ENCODE measurements around the gene MND1. TPM values are rescaled to one million over a fixed set of nuclear protein-coding genes. Genes with fewer than 3 reads are reported as not detected.
"Not testable (repeated sequence)": the region's sequence is repeated elsewhere in the genome, so short reads cannot be mapped to it uniquely, and the experiment has no call there.

Gene MND1
- total RNA-seq, 1 donor, result 0.52 TPM

DNA sequence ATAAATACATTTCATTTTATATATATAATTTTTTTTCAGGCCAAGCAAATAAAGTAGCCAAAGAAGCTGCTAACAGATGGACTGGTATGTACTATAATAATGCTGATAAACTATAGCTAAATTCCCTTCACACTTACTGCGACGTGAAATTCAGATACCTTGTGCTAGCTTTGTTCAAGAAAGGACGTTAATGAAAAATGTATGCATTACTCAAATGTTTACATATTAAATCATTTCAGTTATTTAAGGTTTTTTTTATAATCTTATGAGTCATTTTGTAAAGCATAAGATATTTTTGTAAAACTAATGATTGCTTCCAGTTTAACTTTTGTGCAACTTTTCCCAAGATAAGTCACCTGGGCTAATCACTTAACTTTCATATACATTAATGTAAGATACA is 64.4 kb downstream of the MND1 start:
- Histone ChIP-seq H3K4me3 (ENCODE audit: low read length) (no peak overlapping the region), H3K27me3 (ENCODE audit: insufficient read depth, low read length) (no peaks in the 10 kb centered on the region), H3K4me1 (ENCODE audit: insufficient read depth, low read length) (no peaks in the 10 kb centered on the region), H3K9me3 (ENCODE audit: low read depth, low read length) (no peaks in the 10 kb centered on the region)

DNA sequence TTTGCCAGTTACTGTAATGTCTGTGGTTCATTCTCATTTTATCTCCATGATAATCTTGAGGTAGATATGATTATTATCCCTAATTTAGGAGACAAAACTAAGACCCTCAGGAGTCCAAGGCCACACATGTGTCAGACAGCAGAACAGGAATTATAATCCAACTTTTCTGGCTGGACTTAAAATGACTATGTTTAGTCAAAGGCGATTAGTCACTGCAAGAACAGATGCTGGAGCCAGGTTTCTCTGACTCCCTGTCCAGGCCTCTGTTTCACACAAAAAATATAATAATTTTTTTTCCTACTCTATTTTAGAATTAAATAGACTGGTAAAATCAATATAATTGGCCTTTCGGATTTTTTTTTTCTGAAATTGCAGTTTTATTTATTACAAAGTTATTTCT is 64.9 kb downstream of the MND1 start:
- H3K4me1 ChIP-seq (ENCODE audit: insufficient read depth, low read length), result no peaks in the 10 kb centered on the region
- H3K4me3 ChIP-seq (ENCODE audit: low read length), result no peak overlapping the region
- H3K27me3 ChIP-seq (ENCODE audit: insufficient read depth, low read length), result no peaks in the 10 kb centered on the region
- H3K9me3 ChIP-seq (ENCODE audit: low read depth, low read length), result no peaks in the 10 kb centered on the region

DNA sequence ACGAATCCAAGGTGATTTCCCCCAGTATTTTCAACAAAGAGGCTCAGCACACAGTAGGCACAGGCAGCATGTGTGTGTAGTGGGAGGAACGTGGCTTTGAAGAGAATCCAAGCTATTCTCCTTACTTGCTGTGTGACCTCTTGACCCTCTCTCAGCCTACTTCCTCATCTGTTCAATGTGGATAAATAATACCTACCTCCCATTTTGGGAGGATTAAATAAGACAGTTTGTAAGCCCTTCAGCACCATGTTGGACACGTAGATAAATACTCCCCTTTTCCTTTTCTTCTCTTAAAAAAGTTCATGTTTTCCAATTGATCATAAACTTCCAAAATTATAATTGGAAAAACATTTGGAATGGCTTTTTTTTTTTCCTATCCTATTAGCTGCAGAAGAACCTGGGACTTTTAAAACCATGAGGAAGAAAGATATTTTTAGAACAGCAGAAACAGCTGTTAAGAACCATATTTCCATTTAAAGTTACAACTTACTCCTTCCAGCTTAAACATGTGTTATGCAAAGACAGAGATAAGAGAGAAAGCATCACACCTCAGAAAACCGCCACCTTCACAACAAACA is 65.5 kb downstream of the MND1 start:
- Histone ChIP-seq H3K4me1 (ENCODE audit: insufficient read depth, low read length) (no peaks in the 10 kb centered on the region), H3K4me3 (ENCODE audit: low read length) (no peak overlapping the region), H3K9me3 (ENCODE audit: low read depth, low read length) (no peaks in the 10 kb centered on the region), H3K27me3 (ENCODE audit: insufficient read depth, low read length) (no peaks in the 10 kb centered on the region)

DNA sequence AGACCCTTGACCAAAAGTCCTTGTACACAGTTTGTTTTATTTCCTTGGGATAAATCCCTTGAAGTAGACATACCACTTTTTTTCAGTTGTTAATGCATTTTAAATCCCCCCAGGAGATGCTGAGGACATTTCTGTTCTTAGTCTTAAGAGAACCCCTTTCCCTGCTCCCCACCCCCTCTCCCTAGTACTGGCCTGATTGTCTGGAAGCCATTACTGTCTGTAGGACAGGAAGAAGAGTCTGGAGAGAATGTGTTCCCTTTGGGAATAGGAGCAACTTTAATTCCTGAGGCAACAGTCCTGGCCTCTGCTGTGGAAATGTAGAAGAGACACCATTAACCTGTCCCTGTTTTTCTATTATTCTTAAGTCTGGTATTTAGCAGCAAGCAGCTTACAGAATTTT is 69.4 kb downstream of the MND1 start:
- H3K9me3 ChIP-seq (ENCODE audit: low read depth, low read length), result no peaks in the 10 kb centered on the region
- no peaks in the 10 kb centered on the region for H3K4me1 ChIP-seq (ENCODE audit: insufficient read depth, low read length)
- H3K27me3 ChIP-seq (ENCODE audit: insufficient read depth, low read length), result no peaks in the 10 kb centered on the region
- H3K4me3 ChIP-seq (ENCODE audit: low read length), result no peak overlapping the region

DNA sequence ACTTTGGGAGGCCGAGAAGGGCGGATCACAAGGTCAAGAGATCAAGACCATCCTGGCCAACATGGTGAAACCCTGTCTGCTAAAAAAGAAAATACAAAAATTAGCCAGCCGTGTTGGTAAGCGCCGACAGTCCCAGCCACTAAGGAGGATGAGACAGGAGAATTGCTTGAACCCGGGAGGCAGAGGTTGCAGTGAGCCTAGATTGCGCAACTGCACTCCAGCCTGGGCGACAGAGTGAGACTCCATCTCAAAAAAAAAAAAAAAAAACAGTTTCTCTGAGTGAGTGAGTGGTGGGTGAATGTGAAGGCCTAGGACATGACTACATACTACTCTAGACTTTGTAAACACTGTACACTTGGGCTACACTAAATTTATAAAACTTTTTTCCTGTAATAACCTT is 72.0 kb downstream of the MND1 start:
- not testable (repeated sequence) for H3K27me3 ChIP-seq (ENCODE audit: insufficient read depth, low read length); H3K4me1 ChIP-seq (ENCODE audit: insufficient read depth, low read length); H3K9me3 ChIP-seq (ENCODE audit: low read depth, low read length); H3K4me3 ChIP-seq (ENCODE audit: low read length)

DNA sequence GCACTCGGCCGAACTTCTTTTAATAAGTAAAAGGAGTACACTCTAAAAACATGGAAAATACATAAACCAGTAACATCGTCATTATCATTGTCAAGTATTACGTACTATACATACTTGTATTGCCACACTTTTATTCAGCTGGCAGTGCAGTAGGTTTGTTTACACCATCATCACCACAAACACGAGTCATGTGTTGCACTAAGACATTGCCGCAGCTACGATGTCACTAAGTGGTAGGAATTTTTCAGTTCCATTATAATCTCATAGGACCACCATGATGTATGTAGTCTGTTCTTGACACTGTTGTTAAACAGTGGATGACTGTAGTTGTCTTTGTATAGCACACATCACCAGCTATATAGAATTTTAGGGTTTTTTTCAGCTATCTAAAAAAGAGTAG is 73.6 kb downstream of the MND1 start:
- Histone ChIP-seq H3K4me3 (ENCODE audit: low read length) (no peak overlapping the region), H3K4me1 (ENCODE audit: insufficient read depth, low read length) (peaks cover 4% of the 10 kb centered on the region), H3K27me3 (ENCODE audit: insufficient read depth, low read length) (no peaks in the 10 kb centered on the region), H3K9me3 (ENCODE audit: low read depth, low read length) (no peaks in the 10 kb centered on the region)

DNA sequence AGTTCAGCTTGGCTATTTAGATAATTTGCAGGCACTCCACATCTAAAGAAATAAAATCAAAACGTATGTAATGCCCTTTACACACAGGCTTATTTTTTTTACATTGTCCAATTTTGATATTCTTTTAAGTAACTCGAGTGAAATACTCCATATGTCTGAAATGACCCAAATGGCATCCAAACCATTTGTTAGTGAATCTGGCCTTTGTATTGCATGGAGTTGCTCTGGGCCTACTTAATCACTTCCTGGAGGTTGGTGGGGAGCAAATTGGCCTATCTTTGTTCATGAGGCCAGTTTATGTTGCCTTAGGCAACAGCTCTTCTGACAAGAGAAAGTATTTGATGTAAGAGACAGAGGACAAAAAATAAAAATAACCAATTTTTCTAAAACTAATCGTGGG is 74.1 kb downstream of the MND1 start:
- H3K4me3 ChIP-seq (ENCODE audit: low read length), result no peak overlapping the region
- no peaks in the 10 kb centered on the region for H3K9me3 ChIP-seq (ENCODE audit: low read depth, low read length)

DNA sequence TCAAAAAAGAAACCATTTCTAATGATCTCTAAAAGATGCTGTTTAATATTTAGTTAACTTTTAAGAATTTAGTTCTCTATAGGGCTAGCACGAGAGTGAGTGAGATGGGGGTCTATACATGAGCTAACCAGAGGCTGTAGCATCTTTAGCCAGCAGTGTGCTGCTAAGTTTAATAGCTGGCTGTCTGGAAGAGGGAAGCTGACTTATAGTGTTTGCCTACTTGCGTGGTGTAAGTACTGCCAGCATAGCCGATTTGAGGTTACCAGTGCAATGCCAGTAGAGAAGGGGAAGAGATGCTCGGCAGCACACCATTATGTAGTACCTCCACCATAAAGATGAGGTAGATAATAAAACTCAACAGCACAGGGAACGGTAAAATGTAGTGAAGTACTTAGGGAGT is 74.5 kb downstream of the MND1 start:
- no peaks in the 10 kb centered on the region for H3K9me3 ChIP-seq (ENCODE audit: low read depth, low read length)
- H3K4me1 ChIP-seq (ENCODE audit: insufficient read depth, low read length), result peaks cover 4% of the 10 kb centered on the region
- H3K4me3 ChIP-seq (ENCODE audit: low read length), result no peak overlapping the region
- no peaks in the 10 kb centered on the region for H3K27me3 ChIP-seq (ENCODE audit: insufficient read depth, low read length)

More for the DNA sequence above, 74.1 kb downstream of the MND1 start:
- no peaks in the 10 kb centered on the region for H3K27me3 ChIP-seq (ENCODE audit: insufficient read depth, low read length)
- H3K4me1 ChIP-seq (ENCODE audit: insufficient read depth, low read length), result peaks cover 4% of the 10 kb centered on the region

DNA sequence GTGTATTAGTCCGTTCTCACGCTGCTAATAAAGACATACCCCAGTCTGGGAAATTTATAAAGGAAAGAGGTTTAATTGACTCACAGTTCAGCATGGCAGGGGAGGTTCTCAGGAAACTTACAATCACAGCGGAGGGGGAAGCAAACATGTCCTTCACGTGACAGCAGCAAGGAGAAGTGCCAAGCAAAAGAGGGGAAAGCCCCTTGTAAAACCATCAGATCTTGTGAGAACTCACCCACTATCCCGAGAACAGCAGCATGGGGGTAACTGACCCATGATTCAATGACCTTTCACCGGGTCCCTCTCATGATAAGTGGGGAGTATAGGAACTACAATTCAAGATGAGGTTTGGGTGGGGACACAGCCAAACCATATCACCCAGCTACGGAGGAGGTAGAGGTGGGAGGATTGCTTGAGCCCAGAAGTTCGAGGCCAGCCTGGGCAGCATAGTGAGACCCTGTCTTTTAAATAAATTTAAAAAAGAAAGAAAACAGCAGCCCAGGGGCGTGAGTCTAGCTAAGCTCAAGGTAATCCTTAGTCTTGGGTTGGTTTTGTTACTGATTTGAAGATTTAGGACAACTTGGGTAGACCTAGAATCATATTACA is 75.3 kb downstream of the MND1 start:
- H3K9me3 ChIP-seq (ENCODE audit: low read depth, low read length), result no peaks in the 10 kb centered on the region
- H3K4me1 ChIP-seq (ENCODE audit: insufficient read depth, low read length), result peaks cover 4% of the 10 kb centered on the region
- no peak overlapping the region for H3K4me3 ChIP-seq (ENCODE audit: low read length)
- H3K27me3 ChIP-seq (ENCODE audit: insufficient read depth, low read length), result no peaks in the 10 kb centered on the region

DNA sequence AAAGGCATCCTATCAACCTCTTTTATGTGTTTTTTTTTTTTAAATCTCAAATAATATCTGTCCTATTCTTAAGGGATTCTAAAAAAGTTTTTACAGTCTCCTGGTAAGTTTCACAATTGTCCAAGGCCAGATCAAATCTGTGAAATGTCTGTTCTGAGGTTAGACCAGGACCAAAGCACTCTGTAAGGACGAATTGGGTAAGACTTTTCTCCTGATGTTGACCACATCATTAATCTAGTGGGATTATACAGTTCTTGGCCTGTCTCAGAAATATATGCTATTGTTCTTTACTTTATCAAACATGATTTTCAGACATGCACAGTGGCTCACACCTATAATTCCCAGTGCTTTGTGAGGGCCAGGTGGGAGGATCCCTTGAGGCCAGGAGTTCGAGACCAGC is 75.9 kb downstream of the MND1 start:
- Histone ChIP-seq H3K4me3 (ENCODE audit: low read length) (no peak overlapping the region), H3K9me3 (ENCODE audit: low read depth, low read length) (no peaks in the 10 kb centered on the region)

DNA sequence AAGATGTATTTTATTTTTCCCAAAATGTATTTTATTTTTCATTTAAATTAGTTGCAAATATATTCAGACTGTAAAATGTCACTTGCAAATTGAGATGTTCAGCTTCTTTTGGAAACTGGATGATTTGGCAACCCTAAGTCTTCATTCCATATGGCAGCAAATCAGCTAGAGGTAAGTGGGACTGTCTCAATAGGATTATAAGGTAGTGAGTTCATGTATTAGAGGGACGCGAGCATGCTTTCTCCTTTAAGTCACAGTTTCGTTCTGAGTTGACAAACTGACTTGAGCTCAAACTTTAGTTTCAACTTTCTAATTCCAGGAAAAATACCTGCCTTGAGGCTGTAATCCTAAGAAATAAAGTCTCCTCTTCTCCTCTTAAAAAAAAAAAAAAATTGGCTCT is 77.5 kb downstream of the MND1 start:
- Histone ChIP-seq H3K4me1 (ENCODE audit: insufficient read depth, low read length) (peaks cover 15% of the 10 kb centered on the region), H3K4me3 (ENCODE audit: low read length) (no peak overlapping the region), H3K9me3 (ENCODE audit: low read depth, low read length) (no peaks in the 10 kb centered on the region), H3K27me3 (ENCODE audit: insufficient read depth, low read length) (no peaks in the 10 kb centered on the region)

More for the DNA sequence above, 75.9 kb downstream of the MND1 start:
- Histone ChIP-seq H3K27me3 (ENCODE audit: insufficient read depth, low read length) (no peaks in the 10 kb centered on the region), H3K4me1 (ENCODE audit: insufficient read depth, low read length) (peaks cover 4% of the 10 kb centered on the region)

DNA sequence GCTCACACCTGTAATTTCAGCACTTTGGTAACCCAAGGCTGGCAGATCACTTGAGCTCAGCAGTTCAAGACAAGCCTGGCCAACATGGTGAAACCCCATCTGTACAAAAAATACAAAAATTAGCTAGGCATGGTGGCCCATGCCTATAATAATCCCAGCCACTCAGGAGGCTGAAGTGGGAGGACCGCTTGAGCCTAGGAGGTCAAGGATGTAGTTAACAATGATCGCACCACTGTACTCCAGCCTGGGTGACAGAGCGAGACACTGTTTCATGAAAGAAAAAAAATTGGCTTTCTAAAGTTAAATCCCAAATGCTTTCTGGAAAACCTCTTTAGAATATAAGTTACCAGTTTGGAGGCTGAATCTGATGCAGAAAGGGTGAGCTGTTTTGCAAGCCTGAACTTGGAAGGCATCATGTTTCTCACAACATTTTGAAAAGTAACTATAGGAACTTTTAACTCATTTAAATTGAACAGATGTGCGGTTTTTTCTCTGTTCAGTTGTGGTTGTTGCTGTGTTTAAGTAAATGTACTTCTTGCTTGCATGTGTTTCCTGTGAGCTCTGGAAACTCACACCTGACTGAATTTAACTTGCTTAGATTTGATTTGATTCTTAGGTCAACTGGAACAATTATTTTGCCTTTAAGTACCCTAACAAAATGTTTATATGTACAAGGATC is 81.9 kb downstream of the MND1 start:
- H3K9me3 ChIP-seq (ENCODE audit: low read depth, low read length), result no peaks in the 10 kb centered on the region
- no peak overlapping the region for H3K4me3 ChIP-seq (ENCODE audit: low read length)
- peaks cover 33% of the 10 kb centered on the region for H3K4me1 ChIP-seq (ENCODE audit: insufficient read depth, low read length)
- H3K27me3 ChIP-seq (ENCODE audit: insufficient read depth, low read length), result no peaks in the 10 kb centered on the region

DNA sequence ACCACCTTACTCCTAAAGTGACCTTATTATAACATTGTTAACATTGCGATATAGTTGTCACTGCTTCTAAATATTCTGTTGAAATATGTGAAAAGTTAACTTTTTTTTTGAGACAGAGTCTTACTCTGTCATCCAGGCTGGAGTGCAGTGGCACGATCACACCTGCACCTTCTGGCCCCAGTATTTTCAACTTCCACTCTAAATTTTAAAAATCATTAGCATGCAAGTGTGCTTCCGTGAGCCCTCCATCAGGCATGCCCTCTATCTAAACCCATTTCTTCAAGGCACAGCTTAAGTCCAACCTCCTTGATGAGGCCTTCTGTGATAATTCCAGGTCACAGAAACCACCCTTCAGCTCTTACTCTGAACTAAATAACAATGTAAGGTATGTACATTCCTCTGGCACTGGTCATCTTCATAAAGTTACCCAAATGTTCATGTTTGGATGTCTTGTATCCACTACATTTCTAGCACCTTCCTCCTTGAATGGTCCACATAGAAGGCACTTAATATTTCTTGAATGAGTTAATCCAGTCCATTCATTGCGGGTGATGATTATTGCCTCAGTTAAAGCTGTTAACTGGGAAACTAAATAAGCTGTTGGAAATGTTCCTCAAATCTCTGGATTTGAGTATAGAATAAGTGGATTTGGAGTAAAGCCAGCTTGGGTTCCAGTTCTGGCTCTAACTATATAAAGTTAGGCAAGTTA is 83.0 kb downstream of the MND1 start:
- no peak overlapping the region for H3K4me3 ChIP-seq (ENCODE audit: low read length)
- no peaks in the 10 kb centered on the region for H3K27me3 ChIP-seq (ENCODE audit: insufficient read depth, low read length)
- H3K9me3 ChIP-seq (ENCODE audit: low read depth, low read length), result no peaks in the 10 kb centered on the region
- peaks cover 38% of the 10 kb centered on the region for H3K4me1 ChIP-seq (ENCODE audit: insufficient read depth, low read length)

DNA sequence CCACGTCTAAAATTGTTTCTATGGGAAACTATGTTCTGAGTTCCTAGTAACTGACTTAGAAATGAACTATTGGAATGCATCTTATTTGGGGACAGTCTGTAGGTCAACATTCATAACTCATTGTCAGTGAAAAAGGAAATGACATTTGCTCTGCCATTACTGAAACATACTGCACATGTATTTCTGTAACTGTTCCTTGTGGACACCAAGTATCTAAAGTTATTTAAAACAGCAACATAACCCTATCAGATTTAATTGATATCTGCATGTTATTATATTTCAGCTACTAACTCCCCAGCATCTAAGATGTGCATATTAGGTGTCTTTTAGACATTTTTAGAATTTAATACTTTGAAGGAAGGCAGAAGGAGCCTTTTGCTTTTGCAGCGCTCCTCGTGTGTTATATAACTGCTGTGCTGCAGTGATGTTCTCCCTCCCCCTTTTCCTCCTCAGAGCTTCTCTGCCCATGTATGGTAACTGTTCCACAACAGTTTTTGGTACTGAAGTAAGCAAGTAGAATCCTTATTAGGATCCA is 84.5 kb downstream of the MND1 start:
- no peak overlapping the region for H3K4me3 ChIP-seq (ENCODE audit: low read length)
- peaks cover 53% of the 10 kb centered on the region for H3K4me1 ChIP-seq (ENCODE audit: insufficient read depth, low read length)
- no peaks in the 10 kb centered on the region for H3K27me3 ChIP-seq (ENCODE audit: insufficient read depth, low read length)
- no peaks in the 10 kb centered on the region for H3K9me3 ChIP-seq (ENCODE audit: low read depth, low read length)

Data from mononuclear cell (primary cell).